Trophoblast cell (in vitro differentiated cells and primary cell): ENCODE data around the gene MATN4.

Experiments
- DNase-seq, 2 donors: peaks; one replicate each; pipeline ENCODE4 v3.0.0-alpha.2; 2016
- H2AFZ ChIP-seq: 2 replicates; pipeline ENCODE4 v1.6.1; 2013; ENCODE audit warnings: low read length, moderate library complexity, mild to moderate bottlenecking; ENCODE audit not compliant: insufficient read depth, poor library complexity
- H2AK5ac ChIP-seq: 2 replicates; pipeline ENCODE4 v1.6.1; 2013; ENCODE audit warnings: mild to moderate bottlenecking, low read length
- H2BK120ac ChIP-seq: 2 replicates; pipeline ENCODE4 v1.6.1; 2013; ENCODE audit warnings: low read length, mild to moderate bottlenecking, moderate library complexity; ENCODE audit not compliant: insufficient read depth, poor library complexity
- H2BK12ac ChIP-seq: 2 replicates; pipeline ENCODE4 v1.6.1; 2013; ENCODE audit warnings: mild to moderate bottlenecking, low read length, moderate library complexity
- H2BK5ac ChIP-seq: 2 replicates; pipeline ENCODE4 v1.6.1; 2013; ENCODE audit warnings: low read length, low read depth, moderate library complexity, mild to moderate bottlenecking; ENCODE audit not compliant: poor library complexity
- H3K14ac ChIP-seq: 2 replicates; pipeline ENCODE4 v1.6.1; 2013; ENCODE audit warnings: mild to moderate bottlenecking, low read length
- H3K18ac ChIP-seq: 2 replicates; pipeline ENCODE4 v1.6.1; 2013; ENCODE audit warnings: mild to moderate bottlenecking, low read length
- H3K23ac ChIP-seq: 2 replicates; pipeline ENCODE4 v1.6.1; 2013; ENCODE audit warnings: low read length
- H3K27ac ChIP-seq: 2 replicates; pipeline ENCODE4 v1.5.1; 2013; ENCODE audit warnings: low read depth, mild to moderate bottlenecking, inconsistent platforms, low read length, moderate library complexity
- H3K27me3 ChIP-seq: 2 replicates; pipeline ENCODE4 v1.6.1; 2013; ENCODE audit warnings: inconsistent platforms, mild to moderate bottlenecking, low read length, moderate library complexity; ENCODE audit not compliant: insufficient read depth
- H3K36me3 ChIP-seq, 2 experiments: 1 replicate in 1 of 2; 2 replicates in 1 of 2; pipeline ENCODE4 v1.6.1; 2013; ENCODE audit warnings: low read length in 2 of 2, mild to moderate bottlenecking in 2 of 2, moderate library complexity in 1 of 2; ENCODE audit not compliant: insufficient read depth in 2 of 2, control insufficient read depth in 1 of 2
- H3K4ac ChIP-seq: 2 replicates; pipeline ENCODE4 v1.6.1; 2013; ENCODE audit warnings: low read depth, mild to moderate bottlenecking, low read length, moderate library complexity
- H3K4me1 ChIP-seq, 2 experiments: 1 replicate in 1 of 2; 2 replicates in 1 of 2; pipeline ENCODE4 v1.6.1; 2013; ENCODE audit warnings: low read length in 2 of 2, mild to moderate bottlenecking in 2 of 2, moderate library complexity in 1 of 2; ENCODE audit not compliant: insufficient read depth in 2 of 2, control insufficient read depth in 1 of 2
- H3K4me2 ChIP-seq: 2 replicates; pipeline ENCODE4 v1.6.1; 2013; ENCODE audit warnings: inconsistent platforms, mild to moderate bottlenecking, low read length, moderate library complexity
- H3K4me3 ChIP-seq: 2 replicates; pipeline ENCODE4 v1.5.1; 2013; ENCODE audit warnings: mild to moderate bottlenecking, low read depth, low read length, inconsistent platforms
- H3K79me1 ChIP-seq: one replicate; pipeline ENCODE4 v1.6.1; 2013; ENCODE audit warnings: low read length
- H3K79me2 ChIP-seq: 2 replicates; pipeline ENCODE4 v1.6.1; 2013; ENCODE audit warnings: low read length, mild to moderate bottlenecking; ENCODE audit not compliant: control insufficient read depth, insufficient read depth, poor library complexity
- H3K9ac ChIP-seq: 2 replicates; pipeline ENCODE4 v1.6.1; 2013; ENCODE audit warnings: mild to moderate bottlenecking, low read length
- H3K9me3 ChIP-seq: 2 replicates; pipeline ENCODE4 v1.6.1; 2013; ENCODE audit warnings: low read depth, mild to moderate bottlenecking, control low read depth, inconsistent platforms, low read length; ENCODE audit not compliant: insufficient read depth
- H4K12ac ChIP-seq: 2 replicates; pipeline ENCODE4 v1.6.1; 2013; ENCODE audit warnings: low read depth, mild to moderate bottlenecking, low read length, moderate library complexity
- H4K8ac ChIP-seq: 2 replicates; pipeline ENCODE4 v1.6.1; 2013; ENCODE audit warnings: low read depth, mild to moderate bottlenecking, low read length, moderate library complexity
- H4K91ac ChIP-seq: one replicate; pipeline ENCODE4 v1.6.1; 2013; ENCODE audit warnings: low read depth, mild to moderate bottlenecking, low read length, moderate library complexity
- WGBS: extraction: QIAGEN DNeasy Blood & Tissue Kit; methylation state at CpG from one replicate; pipeline ENCODE4 v1.1.7; 2013; ENCODE audit warnings: missing lambda C conversion rate; ENCODE audit not compliant: insufficient read length, insufficient coverage; ENCODE audit errors: extremely low coverage; 5-methylcytosine and 5-hydroxymethylcytosine counted together

MATN4 gene

DNA sequence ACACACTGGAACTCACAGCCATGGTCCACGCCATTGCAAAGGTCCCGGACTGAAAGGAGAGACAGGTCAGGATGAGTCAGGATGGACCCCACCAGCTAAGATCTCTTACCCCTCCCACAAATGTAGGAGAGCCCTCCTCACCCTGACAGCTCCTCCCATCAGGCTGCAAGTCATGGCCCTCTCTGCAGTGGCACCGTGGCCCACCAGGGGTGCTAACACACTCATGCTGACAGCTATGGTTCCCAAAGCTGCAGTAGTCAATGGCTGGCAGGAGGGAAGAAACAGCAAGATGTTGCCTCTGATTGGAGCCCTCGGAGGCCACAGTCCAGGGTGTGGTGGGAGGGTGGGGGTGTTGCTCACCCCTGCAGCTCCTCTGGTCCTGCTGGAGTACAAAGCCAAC lies 7.1 kb downstream of the MATN4 start:
- H3K18ac ChIP-seq, result no peak overlapping the region
- H2BK12ac ChIP-seq, result no peak overlapping the region
- H2BK120ac ChIP-seq, result no peak overlapping the region
- H3K4ac ChIP-seq, result no peak overlapping the region
- no peaks in the 10 kb centered on the region for H3K36me3 ChIP-seq
- H3K9me3 ChIP-seq, result peaks cover 4% of the 10 kb centered on the region
- no peaks in the 10 kb centered on the region for H3K27me3 ChIP-seq
- H4K91ac ChIP-seq, result no peak overlapping the region
- DNase-seq, result peak in 1 of 2 donors; percentile 38
- no peak overlapping the region for H3K9ac ChIP-seq
- H3K4me2 ChIP-seq, result no peak overlapping the region
- no peaks in the 10 kb centered on the region for H3K79me2 ChIP-seq
- H3K4me1 ChIP-seq, result no peaks in the 10 kb centered on the region
- no peak overlapping the region for H4K12ac ChIP-seq
- H4K8ac ChIP-seq, result no peak overlapping the region
- no peak overlapping the region for H3K4me3 ChIP-seq
- no peak overlapping the region for H2BK5ac ChIP-seq
- H2AFZ ChIP-seq, result no peak overlapping the region
- H2AK5ac ChIP-seq, result no peak overlapping the region
- no peak overlapping the region for H3K27ac ChIP-seq
- WGBS, result no CpG with 5 or more reads among the region's 4 CpGs
- no peaks in the 10 kb centered on the region for H3K79me1 ChIP-seq
- H3K14ac ChIP-seq, result no peak overlapping the region
- H3K23ac ChIP-seq, result no peak overlapping the region

DNA sequence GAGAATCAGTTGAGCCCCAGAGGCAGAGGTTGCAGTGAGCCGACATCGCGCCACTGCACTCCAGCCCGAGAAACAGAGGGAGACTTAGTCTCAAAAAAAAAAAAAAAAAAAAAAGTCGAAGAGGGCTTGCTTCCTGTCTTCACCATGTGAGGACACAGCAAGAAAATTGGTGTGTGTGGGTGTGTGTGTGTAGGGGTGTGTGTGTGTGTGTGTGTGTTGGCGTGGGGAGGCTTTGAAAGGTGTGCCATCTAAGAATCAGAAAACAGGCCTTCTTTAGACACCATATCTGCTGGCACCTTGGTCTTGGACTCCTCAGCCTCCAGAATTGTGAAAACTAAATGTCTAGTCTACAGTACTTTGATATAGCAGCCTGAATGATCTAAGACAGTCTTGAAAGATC lies 8.3 kb downstream of the MATN4 start:
- no peak overlapping the region for H3K27ac ChIP-seq
- no peak overlapping the region for H3K14ac ChIP-seq
- no peak overlapping the region for H3K4me2 ChIP-seq
- H4K12ac ChIP-seq, result no peak overlapping the region
- WGBS, result no CpG with 5 or more reads among the region's 6 CpGs
- H2AFZ ChIP-seq, result no peak overlapping the region
- H3K79me2 ChIP-seq, result no peaks in the 10 kb centered on the region
- no peak overlapping the region for H4K91ac ChIP-seq
- no peak overlapping the region for H3K18ac ChIP-seq
- H3K9me3 ChIP-seq, result peaks cover 4% of the 10 kb centered on the region
- H3K79me1 ChIP-seq, result no peaks in the 10 kb centered on the region
- no peak overlapping the region for H3K9ac ChIP-seq
- H2AK5ac ChIP-seq, result no peak overlapping the region
- H4K8ac ChIP-seq, result no peak overlapping the region
- no peaks in the 10 kb centered on the region for H3K4me1 ChIP-seq
- H3K23ac ChIP-seq, result no peak overlapping the region
- no peaks in the 10 kb centered on the region for H3K36me3 ChIP-seq
- H2BK5ac ChIP-seq, result no peak overlapping the region
- no peak overlapping the region for H2BK120ac ChIP-seq
- no peak for DNase-seq
- no peak overlapping the region for H3K4ac ChIP-seq
- no peaks in the 10 kb centered on the region for H3K27me3 ChIP-seq
- no peak overlapping the region for H2BK12ac ChIP-seq
- no peak overlapping the region for H3K4me3 ChIP-seq

DNA sequence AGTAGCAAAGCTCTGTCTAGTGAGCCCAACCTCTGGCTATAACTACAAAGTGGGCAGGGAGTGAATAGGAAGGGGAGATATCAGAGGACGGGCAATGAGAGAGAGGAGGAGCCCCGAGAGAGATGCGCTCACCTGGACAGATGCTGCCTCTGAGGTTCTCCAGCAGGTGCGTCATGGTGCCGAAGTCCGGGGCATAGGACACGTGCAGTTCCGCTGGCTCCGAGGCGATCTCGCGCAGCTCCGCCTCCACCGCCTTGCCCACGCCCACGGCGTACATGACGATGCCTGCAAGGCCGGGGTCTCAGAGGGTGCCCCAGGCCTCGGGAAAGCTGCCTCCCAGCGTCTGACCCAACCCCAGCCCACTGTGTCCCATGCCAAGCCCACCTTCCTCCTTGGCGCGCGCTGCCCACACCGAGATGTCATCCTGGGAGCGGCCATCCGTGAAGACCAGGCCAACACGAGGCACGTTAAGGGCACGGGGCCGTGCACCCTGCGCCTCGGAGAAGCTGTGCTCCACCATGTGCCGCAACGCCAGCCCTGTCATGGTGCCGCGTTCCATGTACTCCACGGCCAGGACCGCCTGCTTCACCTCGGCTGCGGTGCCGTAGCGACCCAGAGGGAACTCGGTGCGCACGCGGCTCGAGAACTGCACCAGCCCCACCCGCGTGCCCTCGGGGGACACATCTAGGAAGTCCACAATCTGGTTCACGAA lies 10.2 kb downstream of the MATN4 start:
- Histone ChIP-seq H4K91ac (no peak overlapping the region), H3K14ac (no peak overlapping the region), H2AFZ (no peak overlapping the region), H3K23ac (no peak overlapping the region), H4K8ac (no peak overlapping the region), H3K9ac (no peak overlapping the region), H3K4ac (no peak overlapping the region), H2BK12ac (no peak overlapping the region), H3K4me2 (no peak overlapping the region), H3K79me2 (no peaks in the 10 kb centered on the region), H3K9me3 (no peaks in the 10 kb centered on the region), H3K79me1 (peaks cover 5% of the 10 kb centered on the region), H3K27ac (no peak overlapping the region), H3K36me3 (no peaks in the 10 kb centered on the region), H2AK5ac (no peak overlapping the region), H2BK120ac (no peak overlapping the region), H4K12ac (no peak overlapping the region), H3K27me3 (peaks cover 6% of the 10 kb centered on the region), H3K4me3 (no peak overlapping the region), H3K18ac (no peak overlapping the region), H2BK5ac (no peak overlapping the region), H3K4me1 (peaks cover 3 to 7% of the 10 kb centered on the region in 2 experiments)
- no peak for DNase-seq
- WGBS, result no CpG with 5 or more reads among the region's 52 CpGs

DNA sequence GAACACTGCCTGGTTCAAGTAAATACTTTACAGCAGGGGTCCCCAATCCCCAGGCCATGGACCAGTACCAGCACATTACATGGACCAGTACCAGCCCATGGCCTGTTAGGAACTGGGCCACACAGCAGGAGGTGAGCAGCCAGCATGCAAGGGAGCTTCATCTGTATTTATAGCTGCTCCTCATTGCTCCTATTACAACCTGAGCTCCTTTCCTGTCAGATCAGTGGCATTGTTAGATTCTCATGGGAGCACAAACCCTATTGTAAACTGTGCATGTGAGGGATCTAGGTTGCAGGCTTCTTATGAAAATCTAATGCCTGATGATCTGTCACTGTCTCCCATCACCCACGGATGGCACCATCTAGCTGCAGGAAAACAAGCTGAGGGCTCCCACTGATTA lies 13.4 kb downstream of the MATN4 start:
- peaks cover 5% of the 10 kb centered on the region for H3K79me1 ChIP-seq
- H3K4ac ChIP-seq, result no peak overlapping the region
- no peak overlapping the region for H3K9ac ChIP-seq
- no peak overlapping the region for H3K14ac ChIP-seq
- no peak overlapping the region for H3K4me3 ChIP-seq
- no peak overlapping the region for H2BK5ac ChIP-seq
- H3K79me2 ChIP-seq, result no peaks in the 10 kb centered on the region
- no peak for DNase-seq
- H4K91ac ChIP-seq, result no peak overlapping the region
- H3K23ac ChIP-seq, result no peak overlapping the region
- no peak overlapping the region for H2BK12ac ChIP-seq
- H3K27ac ChIP-seq, result no peak overlapping the region
- H3K36me3 ChIP-seq, result no peaks in the 10 kb centered on the region
- H3K9me3 ChIP-seq, result no peaks in the 10 kb centered on the region
- no peak overlapping the region for H4K12ac ChIP-seq
- no peak overlapping the region for H2AFZ ChIP-seq
- H4K8ac ChIP-seq, result no peak overlapping the region
- peaks cover 6% of the 10 kb centered on the region for H3K27me3 ChIP-seq
- no CpG with 5 or more reads among the region's 1 CpG for WGBS
- peaks cover 3 to 8% of the 10 kb centered on the region in 2 experiments for H3K4me1 ChIP-seq
- H3K18ac ChIP-seq, result no peak overlapping the region
- H3K4me2 ChIP-seq, result no peak overlapping the region
- H2AK5ac ChIP-seq, result no peak overlapping the region
- H2BK120ac ChIP-seq, result no peak overlapping the region
